ENCODE data around the gene HACD2.

GRCh38 chr3:123498761-123499160, 86.1 kb downstream of the HACD2 start:
- TF ChIP-seq, protein P1, sequence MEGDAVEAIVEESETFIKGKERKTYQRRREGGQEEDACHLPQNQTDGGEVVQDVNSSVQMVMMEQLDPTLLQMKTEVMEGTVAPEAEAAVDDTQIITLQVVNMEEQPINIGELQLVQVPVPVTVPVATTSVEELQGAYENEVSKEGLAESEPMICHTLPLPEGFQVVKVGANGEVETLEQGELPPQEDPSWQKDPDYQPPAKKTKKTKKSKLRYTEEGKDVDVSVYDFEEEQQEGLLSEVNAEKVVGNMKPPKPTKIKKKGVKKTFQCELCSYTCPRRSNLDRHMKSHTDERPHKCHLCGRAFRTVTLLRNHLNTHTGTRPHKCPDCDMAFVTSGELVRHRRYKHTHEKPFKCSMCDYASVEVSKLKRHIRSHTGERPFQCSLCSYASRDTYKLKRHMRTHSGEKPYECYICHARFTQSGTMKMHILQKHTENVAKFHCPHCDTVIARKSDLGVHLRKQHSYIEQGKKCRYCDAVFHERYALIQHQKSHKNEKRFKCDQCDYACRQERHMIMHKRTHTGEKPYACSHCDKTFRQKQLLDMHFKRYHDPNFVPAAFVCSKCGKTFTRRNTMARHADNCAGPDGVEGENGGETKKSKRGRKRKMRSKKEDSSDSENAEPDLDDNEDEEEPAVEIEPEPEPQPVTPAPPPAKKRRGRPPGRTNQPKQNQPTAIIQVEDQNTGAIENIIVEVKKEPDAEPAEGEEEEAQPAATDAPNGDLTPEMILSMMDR (IDR thresholded peaks at IDR 0.05; ENCODE audit: low read length), result no peak
- TF ChIP-seq EZH2 (optimal IDR thresholded peaks at IDR 0.05; ENCODE audit: low read depth, low read length), result no peak
